ENCODE measurements around the gene CLSTN2.

The CLSTN2 gene

GRCh38 chr3:140523600-140523999 lies 588.6 kb downstream of the CLSTN2 start:
- DNase-seq (ENCODE audit: extremely low spot score), result no peak
- POLR2A ChIA-PET, result no interaction called here
- CTCF ChIA-PET, result interaction anchor here (0.6 kb wide), 1 partner anchor 24 kb away, joined by 4 read pairs; no protein-coding TSS in a partner anchor
- no peak for TF ChIP-seq SUZ12 (IDR thresholded peaks at IDR 0.05)
- TF ChIP-seq TARDBP (IDR thresholded peaks at IDR 0.05), result no peak
- TF ChIP-seq CTBP1 (IDR thresholded peaks at IDR 0.05; ENCODE audit: borderline replicate concordance), result no peak
- TF ChIP-seq PKNOX1 (IDR thresholded peaks at IDR 0.05), result no peak
- no peak for TF ChIP-seq BHLHE40 (IDR thresholded peaks at IDR 0.05; ENCODE audit: borderline replicate concordance)
- TF ChIP-seq LEF1 (IDR thresholded peaks at IDR 0.05; ENCODE audit: borderline replicate concordance), result no peak
- TF ChIP-seq NFRKB (IDR thresholded peaks at IDR 0.05), result no peak
- no peak for TF ChIP-seq HDGF (IDR thresholded peaks at IDR 0.05; ENCODE audit: borderline replicate concordance)
- no peak for TF ChIP-seq SP1 (IDR thresholded peaks at IDR 0.05)

GRCh38 chr3:140527156-140527555 lies 592.2 kb downstream of the CLSTN2 start:
- ChIA-PET POLR2A (no interaction called here), CTCF (no interaction called here)
- TF ChIP-seq LEF1 (IDR thresholded peaks at IDR 0.05; ENCODE audit: borderline replicate concordance), result no peak
- no peak for TF ChIP-seq ZNF384 (IDR thresholded peaks at IDR 0.05)
- no peak for TF ChIP-seq SUZ12 (IDR thresholded peaks at IDR 0.05)
- no peak for TF ChIP-seq FOXK2 (IDR thresholded peaks at IDR 0.05)
- TF ChIP-seq SP1 (IDR thresholded peaks at IDR 0.05), result no peak
- no peak for TF ChIP-seq BHLHE40 (IDR thresholded peaks at IDR 0.05; ENCODE audit: borderline replicate concordance)
- TF ChIP-seq L3MBTL2 (conservative IDR thresholded peaks at IDR 0.05), result no peak
- TF ChIP-seq PKNOX1 (IDR thresholded peaks at IDR 0.05), result no peak
- TF ChIP-seq HDGF (IDR thresholded peaks at IDR 0.05; ENCODE audit: borderline replicate concordance), result no peak
- DNase-seq (ENCODE audit: extremely low spot score), result no peak

- CTCF ChIA-PET, result no interaction called here
- POLR2A ChIA-PET, result no interaction called here
- TF ChIP-seq LEF1 (IDR thresholded peaks at IDR 0.05; ENCODE audit: borderline replicate concordance) (no peak), BHLHE40 (IDR thresholded peaks at IDR 0.05; ENCODE audit: borderline replicate concordance) (no peak), NFRKB (IDR thresholded peaks at IDR 0.05) (no peak), FOXM1 (IDR thresholded peaks at IDR 0.05; ENCODE audit: borderline replicate concordance) (no peak), ELF4 (IDR thresholded peaks at IDR 0.05) (no peak)
- DNase-seq (ENCODE audit: extremely low spot score), result no peak
Measured at GRCh38 chr3:140529096-140529495, 594.1 kb downstream of the CLSTN2 start.

- DNase-seq (ENCODE audit: extremely low spot score), result no peak
- CTCF ChIA-PET, result no interaction called here
- POLR2A ChIA-PET, result no interaction called here
- no peak for TF ChIP-seq FOXK2 (IDR thresholded peaks at IDR 0.05)
Measured at GRCh38 chr3:140529558-140529957, 594.6 kb downstream of the CLSTN2 start.

- ChIA-PET POLR2A (no interaction called here), CTCF (no interaction called here)
- TF ChIP-seq PKNOX1 (IDR thresholded peaks at IDR 0.05) (no peak), CTBP1 (IDR thresholded peaks at IDR 0.05; ENCODE audit: borderline replicate concordance) (no peak), BHLHE40 (IDR thresholded peaks at IDR 0.05; ENCODE audit: borderline replicate concordance) (no peak), SP1 (IDR thresholded peaks at IDR 0.05) (no peak), NFRKB (IDR thresholded peaks at IDR 0.05) (no peak), FOXM1 (IDR thresholded peaks at IDR 0.05; ENCODE audit: borderline replicate concordance) (no peak), TARDBP (IDR thresholded peaks at IDR 0.05) (no peak), L3MBTL2 (conservative IDR thresholded peaks at IDR 0.05) (no peak), SUZ12 (IDR thresholded peaks at IDR 0.05) (no peak)
- DNase-seq (ENCODE audit: extremely low spot score), result no peak
Measured at GRCh38 chr3:140530131-140530530, 595.1 kb downstream of the CLSTN2 start.

GRCh38 chr3:140530603-140531002 lies 595.6 kb downstream of the CLSTN2 start:
- ChIA-PET CTCF (no interaction called here), POLR2A (no interaction called here)
- TF ChIP-seq FOXA1 (IDR thresholded peaks at IDR 0.05) (no peak), FOXM1 (IDR thresholded peaks at IDR 0.05; ENCODE audit: borderline replicate concordance) (no peak), CTBP1 (IDR thresholded peaks at IDR 0.05; ENCODE audit: borderline replicate concordance) (no peak), HDGF (IDR thresholded peaks at IDR 0.05; ENCODE audit: borderline replicate concordance) (no peak), ELF4 (IDR thresholded peaks at IDR 0.05) (no peak), SP1 (IDR thresholded peaks at IDR 0.05) (no peak), ZNF384 (IDR thresholded peaks at IDR 0.05) (no peak), ARNT (IDR thresholded peaks at IDR 0.05) (no peak), SUZ12 (IDR thresholded peaks at IDR 0.05) (no peak), LEF1 (IDR thresholded peaks at IDR 0.05; ENCODE audit: borderline replicate concordance) (no peak), TARDBP (IDR thresholded peaks at IDR 0.05) (no peak), FOXK2 (IDR thresholded peaks at IDR 0.05) (no peak), PKNOX1 (IDR thresholded peaks at IDR 0.05) (no peak), BHLHE40 (IDR thresholded peaks at IDR 0.05; ENCODE audit: borderline replicate concordance) (no peak), L3MBTL2 (conservative IDR thresholded peaks at IDR 0.05) (no peak), NFRKB (IDR thresholded peaks at IDR 0.05) (no peak)
- DNase-seq (ENCODE audit: extremely low spot score), result no peak

Measured in HEK293T (cell line).